GM23338 (cell line): Measurements from ENCODE around the gene SERPING1. TPM values are rescaled to one million over a fixed set of nuclear protein-coding genes. Genes with fewer than 3 reads are reported as not detected.

Source experiments
- ATAC-seq: fragments of 200-7000 bp; cut with Tn5 transposase; 3 replicates; pipeline ENCODE4 v1.9.1; 2020
- DNase-seq: peaks from one replicate; pipeline ENCODE4 v3.0.0-alpha.2; 2015; ENCODE audit warnings: low spot score
- H2AFZ ChIP-seq: fragments of 200-600 bp; sonication (generic); 2 replicates; pipeline ENCODE4 v1.8.0; 2016; ENCODE audit warnings: antibody characterized with exemption, mild to moderate bottlenecking, moderate library complexity
- H3F3A ChIP-seq: fragments of 200-600 bp; sonication (generic); replicated peaks from 2 replicates; pipeline ENCODE4 v1.8.0; 2017; ENCODE audit warnings: antibody characterized with exemption, mixed run types, low read depth
- H3K27ac ChIP-seq: fragments of 200-600 bp; sonication (generic); 2 replicates; pipeline ENCODE4 v1.6.1; 2016; ENCODE audit warnings: low read depth
- H3K27me3 ChIP-seq: fragments of 200-600 bp; sonication (generic); 2 replicates; pipeline ENCODE4 v1.8.0; 2016; ENCODE audit warnings: mild to moderate bottlenecking, mixed run types, moderate library complexity; ENCODE audit not compliant: insufficient read depth
- H3K36me3 ChIP-seq: fragments of 200-600 bp; sonication (generic); 2 replicates; pipeline ENCODE4 v1.8.0; 2016; ENCODE audit warnings: mild to moderate bottlenecking; ENCODE audit not compliant: insufficient read depth
- H3K4me1 ChIP-seq: fragments of 200-600 bp; sonication (generic); 2 replicates; pipeline ENCODE4 v1.8.0; 2016; ENCODE audit warnings: mild to moderate bottlenecking, moderate library complexity; ENCODE audit not compliant: insufficient read depth
- H3K4me2 ChIP-seq: fragments of 200-600 bp; sonication (generic); 2 replicates; pipeline ENCODE4 v1.7.1; 2017; ENCODE audit warnings: mixed run types
- H3K4me3 ChIP-seq: fragments of 200-600 bp; sonication (generic); 2 replicates; pipeline ENCODE4 v1.6.1; 2016; ENCODE audit warnings: mixed run types
- H3K79me2 ChIP-seq: fragments of 200-600 bp; sonication (generic); replicated peaks from 2 replicates; pipeline ENCODE4 v1.8.0; 2017; ENCODE audit warnings: mild to moderate bottlenecking; ENCODE audit not compliant: insufficient read depth
- H3K9me2 ChIP-seq: fragments of 200-600 bp; sonication (generic); 2 replicates; pipeline ENCODE4 v1.8.0; 2017; ENCODE audit not compliant: insufficient read depth
- H4K20me1 ChIP-seq: fragments of 200-600 bp; sonication (generic); replicated peaks from 2 replicates; pipeline ENCODE4 v1.8.0; 2017; ENCODE audit warnings: mild to moderate bottlenecking; ENCODE audit not compliant: insufficient read depth
- H3K27ac Mint-ChIP-seq: 2 replicates; pipeline ENCODE4 v1.8.0; 2020; ENCODE audit warnings: inconsistent platforms, mild to moderate bottlenecking, moderate library complexity, mixed read lengths
- H3K27me3 Mint-ChIP-seq: 3 replicates; pipeline ENCODE4 v1.8.0; 2022; ENCODE audit warnings: low read depth, mild to moderate bottlenecking, moderate library complexity, mixed read lengths, inconsistent platforms; ENCODE audit not compliant: insufficient read depth, poor library complexity
- H3K36me3 Mint-ChIP-seq: 3 replicates; pipeline ENCODE4 v1.8.0; 2021; ENCODE audit warnings: low read depth, mild to moderate bottlenecking, inconsistent platforms, moderate library complexity, mixed read lengths
- H3K4me1 Mint-ChIP-seq: 3 replicates; pipeline ENCODE4 v1.8.0; 2020; ENCODE audit warnings: mild to moderate bottlenecking, inconsistent platforms, mixed read lengths
- H3K4me3 Mint-ChIP-seq: 3 replicates; pipeline ENCODE4 v1.8.0; 2021; ENCODE audit warnings: moderate library complexity, mild to moderate bottlenecking, inconsistent platforms, mixed read lengths
- H3K9me3 Mint-ChIP-seq: 3 replicates; pipeline ENCODE4 v1.8.0; 2020; ENCODE audit warnings: moderate library complexity, mild to moderate bottlenecking, inconsistent platforms, mixed read lengths
- CREB1 ChIP-seq: fragments of 250-450 bp; sonication (Bioruptor Pico); IDR thresholded peaks from 2 replicates; pipeline ENCODE4 v1.5.0; 2020; ENCODE audit warnings: low read depth, mild to moderate bottlenecking, moderate library complexity
- CTCF ChIP-seq, 2 experiments: fragments of 200-600 bp in 1 of 2; sonication (generic) in 1 of 2; conservative IDR thresholded peaks; 2 replicates each; pipeline versions ENCODE4 v1.5.1 to v1.6.1; 2016 to 2017; ENCODE audit warnings: antibody characterized with exemption in 2 of 2, low read depth in 2 of 2, mild to moderate bottlenecking in 2 of 2, moderate library complexity in 1 of 2
- EZH2 ChIP-seq: fragments of 200-600 bp; sonication (generic); IDR thresholded peaks from one replicate; pipeline ENCODE4 v1.8.0; 2017; ENCODE audit warnings: antibody characterized with exemption, mild to moderate bottlenecking, low read depth; ENCODE audit not compliant: unreplicated experiment
- EZH2phosphoT487 ChIP-seq: fragments of 200-600 bp; sonication (generic); IDR thresholded peaks from one replicate; pipeline ENCODE4 v1.8.1; 2018; ENCODE audit warnings: antibody characterized with exemption; ENCODE audit not compliant: unreplicated experiment
- POLR2AphosphoS5 ChIP-seq: IDR thresholded peaks from 2 replicates; pipeline ENCODE4 v1.6.1; 2016; ENCODE audit warnings: antibody characterized with exemption, low read depth
- REST ChIP-seq: IDR thresholded peaks from one replicate; pipeline ENCODE4 v1.6.1; 2018; ENCODE audit warnings: antibody characterized with exemption; ENCODE audit not compliant: unreplicated experiment
- STAT1 ChIP-seq: IDR thresholded peaks from one replicate; pipeline ENCODE4 v1.6.1; 2016; ENCODE audit warnings: antibody characterized with exemption; ENCODE audit not compliant: unreplicated experiment
- ZNF114 ChIP-seq: fragments of 250-450 bp; sonication (Bioruptor Pico); IDR thresholded peaks from 2 replicates; pipeline ENCODE4 v1.5.0; 2020; ENCODE audit warnings: mild to moderate bottlenecking, moderate library complexity
- ZNF331 ChIP-seq: fragments of 250-450 bp; sonication (Bioruptor Pico); IDR thresholded peaks from 2 replicates; pipeline ENCODE4 v1.5.0; 2020; ENCODE audit warnings: low read depth, mild to moderate bottlenecking, moderate library complexity
- polyA plus RNA-seq: library from polyadenylated mRNA; unstranded; fragments of >200 nt; fragmentation: Nextera tagmentation; extraction: Ambion mirVana; gene quantifications from 2 replicates; pipeline ENCODE4 v1.2.1, GENCODE V29; 2016
- total RNA-seq: library from RNA; depleted of rRNA; stranded (reverse); fragments of >200 nt; shearing (Covaris generic); gene quantifications from 2 replicates; pipeline ENCODE4 v1.2.3, GENCODE V29; 2014

SERPING1 gene
- total and polyA plus RNA-seq, 2 experiments from 2014 or later, result 42.3 to 54.7 TPM

- peak overlapping the region; percentile 73 for H3K4me3 ChIP-seq
- no peak overlapping the region for H2AFZ ChIP-seq
- H3K4me1 Mint-ChIP-seq, result peaks cover 93% of the 10 kb centered on the region
- H3K27ac Mint-ChIP-seq, result peak overlapping the region; percentile 41
- H3K27me3 Mint-ChIP-seq, result peaks cover 57% of the 10 kb centered on the region
- peaks cover 13% of the 10 kb centered on the region for H3K9me3 Mint-ChIP-seq
- peak overlapping the region; percentile 93 for H3K27ac ChIP-seq
- H3K4me2 ChIP-seq, result peak overlapping the region; percentile 98
- ATAC-seq (peak; percentile 0; the same call in 1 of the 3 replicates), DNase-seq (peak; percentile 32)
- H3K27me3 ChIP-seq, result peaks cover 6% of the 10 kb centered on the region
- no peak for TF ChIP-seq CTCF (conservative IDR thresholded peaks at IDR 0.05; ENCODE audit: low read depth in 2 of 2)
- TF ChIP-seq ZNF114 (CRISPR knock-in tag), result no peak
- TF ChIP-seq POLR2AphosphoS5, result peak; percentile 84
- peaks cover 5% of the 10 kb centered on the region for H3K9me2 ChIP-seq
- peaks cover 33% of the 10 kb centered on the region for H3K36me3 Mint-ChIP-seq
- peaks cover 43% of the 10 kb centered on the region for H4K20me1 ChIP-seq
- peaks cover 82% of the 10 kb centered on the region for H3K4me1 ChIP-seq
- H3K36me3 ChIP-seq, result peaks cover 11% of the 10 kb centered on the region; the same call in 1 of the 2 replicates
- peaks cover 25% of the 10 kb centered on the region for H3K79me2 ChIP-seq
- peak overlapping the region; percentile 73; the same call in 2 of the 3 replicates for H3K4me3 Mint-ChIP-seq
- H3F3A ChIP-seq, result peaks cover 79% of the 10 kb centered on the region
Measured at GRCh38 chr11:57645689-57646085, 48.2 kb downstream of the SERPING1 start.

GRCh38 chr11:57646194-57646798 is 48.8 kb downstream of the SERPING1 start:
- DNase-seq (no peak), ATAC-seq (no peak)

More at GRCh38 chr11:57646194-57646798, 48.8 kb downstream of the SERPING1 start:
- Histone ChIP-seq H3K4me3 (peak overlapping the region; percentile 73), H3K27ac (peak overlapping the region; percentile 93), H2AFZ (no peak overlapping the region), H3K4me2 (peak overlapping the region; percentile 98), H3K79me2 (peaks cover 19% of the 10 kb centered on the region), H3K27me3 (peaks cover 12% of the 10 kb centered on the region), H4K20me1 (peaks cover 37% of the 10 kb centered on the region), H3K9me2 (peaks cover 6% of the 10 kb centered on the region), H3K4me1 (peaks cover 82% of the 10 kb centered on the region), H3F3A (peaks cover 74% of the 10 kb centered on the region), H3K36me3 (peaks cover 9% of the 10 kb centered on the region; the same call in 1 of the 2 replicates)
- peaks cover 59% of the 10 kb centered on the region for H3K27me3 Mint-ChIP-seq
- peaks cover 13% of the 10 kb centered on the region for H3K9me3 Mint-ChIP-seq
- no peak for TF ChIP-seq REST
- no peak for TF ChIP-seq ZNF114 (CRISPR knock-in tag)
- no peak for TF ChIP-seq CTCF (conservative IDR thresholded peaks at IDR 0.05; ENCODE audit: low read depth in 2 of 2)
- no peak for TF ChIP-seq EZH2phosphoT487
- no peak for TF ChIP-seq EZH2
- no peak for TF ChIP-seq ZNF331 (CRISPR knock-in tag)
- TF ChIP-seq STAT1, result peak; percentile 27
- TF ChIP-seq CREB1 (CRISPR knock-in tag), result no peak
- peak overlapping the region; percentile 65; the same call in 1 of the 2 replicates for H3K27ac Mint-ChIP-seq
- H3K36me3 Mint-ChIP-seq, result peaks cover 27% of the 10 kb centered on the region
- H3K4me1 Mint-ChIP-seq, result peaks cover 93% of the 10 kb centered on the region
- peak overlapping the region; percentile 73 for H3K4me3 Mint-ChIP-seq
